C4-2B (cell line): ENCODE results near the gene DYDC2.

Experiments
- CTCF ChIP-seq: fragments of 450-650 bp; conservative IDR thresholded peaks from 2 replicates; pipeline ENCODE4 v1.5.1; 2017; ENCODE audit warnings: mild to moderate bottlenecking
- ZFX ChIP-seq: fragments of 450-650 bp; IDR thresholded peaks from 2 replicates; pipeline ENCODE4 v1.6.1; 2017

GRCh38 chr10:80322158-80322557, 34.4 kb upstream of the DYDC2 start:
- TF ChIP-seq CTCF (no peak), ZFX (no peak)
